Stimulated activated CD8-positive, alpha-beta memory T cell treated with anti-CD3 and anti-CD28 coated beads, Interleukin-12 subunit alpha, Interleukin-12 subunit beta, amount 100 ng/mL, for 4 hours (primary cell): ENCODE data around the gene CLIC5.

Experiments
- DNase-seq: peaks from one replicate; pipeline ENCODE4 v3.0.0-alpha.2; 2020; ENCODE audit warnings: low read depth

CLIC5 gene

GRCh38 chr6:45838996-45839395 lies 176.7 kb downstream of the CLIC5 start:
- DNase-seq = no peak

DNA sequence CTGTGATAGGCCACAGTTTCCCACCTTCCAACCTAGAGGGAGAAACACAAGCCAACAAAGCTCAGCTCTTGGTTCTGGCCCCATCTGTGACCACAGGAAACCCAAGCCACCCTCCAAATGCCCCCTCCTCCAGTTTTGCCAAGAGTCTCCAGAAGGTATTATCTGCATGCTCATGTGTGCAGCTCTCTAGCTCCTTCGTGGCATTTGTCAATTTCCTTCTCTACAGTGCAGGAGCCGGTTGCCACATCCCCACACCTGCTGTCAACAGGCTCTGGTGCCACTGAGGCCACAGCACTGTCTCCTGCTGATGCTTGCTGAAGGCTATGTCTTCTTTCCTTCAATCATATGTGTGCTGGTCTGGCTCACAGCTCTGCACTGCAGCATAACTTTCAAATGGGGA lies 177.2 kb downstream of the CLIC5 start:
- no peak for DNase-seq

DNA sequence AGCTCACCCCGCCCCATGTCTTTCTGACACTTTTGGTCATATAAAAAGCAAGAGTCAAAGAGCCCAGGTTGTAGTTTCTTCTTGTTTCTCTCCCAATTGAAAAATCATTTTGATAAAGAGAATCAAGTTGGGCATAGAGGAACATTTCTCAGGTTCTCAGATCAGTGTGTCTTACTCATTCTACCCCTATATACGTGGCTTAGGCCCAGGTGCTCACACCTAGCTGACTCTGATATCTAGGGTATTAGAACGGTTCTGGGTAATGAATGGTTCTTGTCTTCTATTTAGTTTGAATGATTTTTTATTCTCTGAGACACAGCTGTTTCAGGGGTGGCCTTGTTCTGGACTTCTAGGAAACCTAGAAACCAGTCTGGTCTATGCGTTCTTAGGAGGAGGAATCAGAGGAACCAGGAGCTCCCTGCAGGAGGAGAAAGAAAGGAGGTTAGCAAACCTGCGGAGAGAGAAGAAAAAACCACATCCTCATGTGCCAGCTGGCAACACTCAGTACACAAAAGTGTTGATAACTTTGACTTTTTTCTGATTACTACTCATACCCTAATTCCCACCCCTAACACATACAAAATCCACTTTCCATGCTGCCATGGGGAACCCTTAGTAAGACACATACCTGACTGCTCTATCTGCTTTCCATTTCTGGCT lies 178.0 kb downstream of the CLIC5 start:
- DNase-seq = no peak

GRCh38 chr6:45836984-45837383 lies 178.7 kb downstream of the CLIC5 start:
- DNase-seq = no peak

DNA sequence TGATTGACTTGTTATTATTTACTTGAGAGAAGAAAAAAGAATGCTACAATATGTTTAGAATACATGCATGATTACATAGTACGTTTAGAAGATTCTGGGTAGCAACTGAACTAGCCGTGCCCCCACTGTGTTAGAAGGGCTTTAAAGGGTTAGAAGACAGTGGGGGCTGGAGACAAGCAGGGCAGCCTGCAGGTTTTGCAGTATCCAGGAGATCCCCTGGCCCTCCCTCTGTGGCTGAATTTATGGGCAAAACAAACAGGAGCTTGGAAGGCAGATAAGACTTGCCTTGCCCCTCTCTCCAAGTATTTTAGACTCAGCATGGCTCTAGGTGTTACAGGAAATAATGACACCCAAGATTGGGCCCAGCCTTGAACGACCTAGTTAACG lies 179.2 kb downstream of the CLIC5 start:
- no peak for DNase-seq

DNA sequence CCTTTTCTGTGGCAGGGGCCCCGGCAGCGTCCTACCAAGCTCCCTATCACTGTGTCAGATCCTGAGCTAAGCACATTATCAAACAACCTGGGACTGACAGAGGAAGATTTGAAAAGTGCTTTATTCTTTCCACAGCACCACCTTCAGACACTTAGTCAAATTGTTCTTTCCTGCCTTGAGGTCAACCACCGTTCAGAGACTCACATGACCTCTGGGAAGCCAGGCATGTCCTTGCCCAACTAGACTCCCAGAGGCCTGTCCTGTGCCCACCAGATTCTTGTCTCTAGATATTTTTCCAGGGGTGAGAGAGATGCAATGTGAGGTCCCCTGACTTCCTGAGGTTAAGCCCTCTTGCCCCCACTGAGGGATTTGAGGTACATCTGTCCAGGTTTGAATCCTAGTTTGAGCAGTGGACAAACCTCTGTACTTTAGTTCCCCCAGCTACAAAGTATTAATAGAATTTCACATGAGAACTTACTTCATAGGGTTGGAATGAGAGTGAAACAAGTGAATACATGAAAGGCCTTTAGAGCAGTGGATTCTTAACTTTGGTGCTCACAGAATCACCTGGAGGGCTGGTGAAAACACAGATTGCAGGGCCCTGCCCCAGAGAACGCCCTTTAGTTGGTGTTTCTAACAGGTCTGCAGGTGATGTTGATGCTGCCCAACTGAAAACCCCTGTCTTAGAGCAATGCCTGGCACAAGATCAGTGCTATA lies 179.8 kb downstream of the CLIC5 start:
- no peak for DNase-seq

DNA sequence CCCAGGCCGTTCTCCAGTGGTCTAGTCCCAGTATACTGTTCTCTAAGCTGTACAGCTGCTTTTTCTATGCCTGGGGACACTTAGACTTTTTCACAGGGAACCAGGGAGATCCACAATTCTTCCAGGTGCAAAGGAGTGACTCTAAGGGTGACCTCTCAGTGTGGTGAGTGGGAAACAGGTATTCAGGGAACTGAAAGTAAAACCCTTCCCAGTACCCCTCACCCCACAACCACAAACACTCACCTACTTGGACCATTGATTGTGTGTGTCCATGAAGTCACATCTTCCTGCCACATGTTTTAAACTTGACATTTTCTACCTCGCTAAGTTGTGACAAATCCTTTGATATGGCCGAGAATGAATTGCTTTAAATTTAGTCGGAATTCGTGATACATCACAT lies 183.6 kb downstream of the CLIC5 start:
- no peak for DNase-seq
